K562 (cell line): ENCODE results near the gene HOXA4. TPM values are rescaled to one million over a fixed set of nuclear protein-coding genes. Genes with fewer than 3 reads are reported as not detected.

Source experiments
- ATAC-seq: fragments of 200-7000 bp; cut with Tn5 transposase; 3 replicates; pipeline ENCODE4 v1.9.1; 2020; ENCODE audit warnings: moderate library complexity
- BruUV-seq: library from RNA; stranded (reverse); fragments of 400-500 nt; replicated peaks from 2 replicates; lab custom pipeline; 2021; lab: Mats Ljungman, UMichigan
- CTCF ChIA-PET: fragments of 300-600 bp; formaldehyde crosslinking; extraction: SDS; loops from one replicate; lab custom pipeline; 2021; ENCODE audit warnings: low intra/inter-chr PET ratio; lab: Yijun Ruan, JAX
- POLR2A ChIA-PET: fragments of 300-600, 350-650 bp; sonication (Branson Sonifier 250); formaldehyde crosslinking; extraction: SDS; loops from one replicate; lab custom pipeline; 2021; ENCODE audit warnings: antibody characterized with exemption, inconsistent platforms; lab: Yijun Ruan, JAX
- DNase-seq, 4 experiments: peaks; one replicate each; pipeline versions ENCODE4 v3.0.0 to v3.0.0-alpha.2; 2011 to 2018; ENCODE audit warnings: low spot score in 3 of 4, mixed read lengths in 3 of 4; ENCODE audit errors: extremely low read depth in 1 of 4
- FAIRE-seq: peaks from 2 replicates; lab custom pipeline; 2011; peaks lifted over from hg19 to GRCh38; lab: Jason Lieb, UNC
- H2AFZ ChIP-seq: 2 replicates; pipeline ENCODE4 v1.6.0; 2011; ENCODE audit warnings: low read depth, low read length, control low read depth, inconsistent platforms
- H3K27ac ChIP-seq: fragments of 200-600 bp; 3 replicates; pipeline ENCODE4 v1.8.0; 2011; ENCODE audit warnings: low read depth, mild to moderate bottlenecking, control low read depth, inconsistent platforms, low read length, moderate library complexity, mixed read lengths; ENCODE audit errors: extremely low read depth
- H3K27me3 ChIP-seq, 2 experiments: fragments of 300-600 bp in 1 of 2; 2 replicates in 1 of 2; 3 replicates in 1 of 2; pipeline versions ENCODE4 v1.6.0 to v1.8.0; 2011; ENCODE audit warnings: inconsistent platforms in 2 of 2, low read length in 2 of 2, mild to moderate bottlenecking in 1 of 2, mixed read lengths in 1 of 2, moderate library complexity in 1 of 2; ENCODE audit not compliant: control insufficient read depth in 2 of 2, insufficient read depth in 2 of 2
- H3K36me3 ChIP-seq: fragments of 300-600 bp; 3 replicates; pipeline ENCODE4 v1.8.0; 2011; ENCODE audit warnings: mild to moderate bottlenecking, low read length, inconsistent platforms; ENCODE audit not compliant: control insufficient read depth, insufficient read depth
- H3K4me1 ChIP-seq, 2 experiments: fragments of 200-600 bp in 1 of 2; replicated peaks in 1 of 2; 2 replicates in 1 of 2; 3 replicates in 1 of 2; pipeline versions ENCODE4 v1.5.1 to v1.8.0; 2011; ENCODE audit warnings: inconsistent platforms in 2 of 2, low read length in 2 of 2, mild to moderate bottlenecking in 1 of 2, mixed read lengths in 1 of 2, moderate library complexity in 1 of 2; ENCODE audit not compliant: control insufficient read depth in 2 of 2, insufficient read depth in 2 of 2
- H3K4me2 ChIP-seq: 2 replicates; pipeline ENCODE4 v1.6.1; 2011; ENCODE audit warnings: low read length, control low read depth, inconsistent platforms, mixed read lengths; ENCODE audit not compliant: insufficient read depth
- H3K4me3 ChIP-seq: fragments of 200-600 bp; sonication (generic), shearing (Covaris generic); 2 replicates; pipeline ENCODE4 v1.5.1; 2016; ENCODE audit warnings: control low read depth, inconsistent platforms
- H3K79me2 ChIP-seq: fragments of 200-600 bp; 3 replicates; pipeline ENCODE4 v1.8.0; 2011; ENCODE audit warnings: low read length, inconsistent platforms; ENCODE audit not compliant: control insufficient read depth, insufficient read depth
- H3K9ac ChIP-seq, 2 experiments: 2 replicates each; pipeline versions ENCODE4 v1.6.0 to v1.6.1; 2011; ENCODE audit warnings: low read depth in 2 of 2, low read length in 2 of 2, control low read depth in 1 of 2, inconsistent platforms in 1 of 2, mild to moderate bottlenecking in 1 of 2, mixed read lengths in 1 of 2; ENCODE audit not compliant: insufficient read depth in 1 of 2
- H3K9me1 ChIP-seq: one replicate; pipeline ENCODE4 v1.6.0; 2011; ENCODE audit warnings: inconsistent platforms, mild to moderate bottlenecking, low read length, moderate library complexity; ENCODE audit not compliant: control insufficient read depth, insufficient read depth
- H3K9me3 ChIP-seq: replicated peaks from 2 replicates; pipeline ENCODE4 v1.5.1; 2011; ENCODE audit warnings: low read depth, low read length, inconsistent platforms; ENCODE audit not compliant: control insufficient read depth, insufficient read depth
- H4K20me1 ChIP-seq: replicated peaks from 2 replicates; pipeline ENCODE4 v1.6.1; 2011; ENCODE audit warnings: low read length, inconsistent platforms, mixed read lengths; ENCODE audit not compliant: control insufficient read depth, insufficient read depth
- BACH1 ChIP-seq: fragments of 200-800 bp; sonication (Bioruptor generic); IDR thresholded peaks from 2 replicates; pipeline ENCODE4 v1.6.1; 2016; ENCODE audit warnings: missing genetic modification characterization, missing compliant biosample characterization
- BRD9 ChIP-seq: fragments of 450-650 bp; IDR thresholded peaks from 2 replicates; pipeline ENCODE4 v1.6.1; 2018; ENCODE audit warnings: low read depth; ENCODE audit not compliant: partially characterized antibody
- CSDE1 ChIP-seq, 2 experiments: fragments of 450-650 bp; IDR thresholded peaks; 2 replicates each; pipeline ENCODE4 v1.6.1; 2016; ENCODE audit warnings: mild to moderate bottlenecking in 1 of 2
- FOXP1 ChIP-seq: sonication (generic); formaldehyde crosslinking; IDR thresholded peaks from 2 replicates; pipeline ENCODE4 v1.8.0; 2022; ENCODE audit warnings: mild to moderate bottlenecking, missing genetic modification reagents
- GTF2F1 ChIP-seq: IDR thresholded peaks from 2 replicates; pipeline ENCODE4 v1.6.1; 2011; ENCODE audit warnings: low read depth, low read length, improper control_type of control experiment
- MTA3 ChIP-seq: fragments of 450-650 bp; formaldehyde crosslinking; IDR thresholded peaks from 2 replicates; pipeline ENCODE4 v1.6.1; 2017; ENCODE audit warnings: mild to moderate bottlenecking, borderline replicate concordance
- PYGO2 ChIP-seq: fragments of 450-650 bp; IDR thresholded peaks from 2 replicates; pipeline ENCODE4 v1.6.1; 2016; ENCODE audit warnings: mild to moderate bottlenecking, missing genetic modification characterization, moderate library complexity, missing compliant biosample characterization
- RBM25 ChIP-seq: fragments of 200-400 bp; formaldehyde crosslinking; IDR thresholded peaks from 2 replicates; pipeline ENCODE4 v1.6.1; 2018; ENCODE audit warnings: low read length, low read depth, moderate library complexity; ENCODE audit not compliant: severe bottlenecking
- ZNF717 ChIP-seq: fragments of 250-450 bp; sonication (Bioruptor Pico); IDR thresholded peaks from 2 replicates; pipeline ENCODE4 v1.5.0; 2021
- WGBS: fragments of 100-300 bp; shearing (Covaris generic); methylation state at CpG from one replicate; pipeline ENCODE4 v1.1.6; 2016; ENCODE audit warnings: low coverage, mixed read lengths; ENCODE audit not compliant: insufficient coverage; ENCODE audit errors: missing lambda C conversion rate; 5-methylcytosine and 5-hydroxymethylcytosine counted together
- in situ Hi-C: fragments of 300-500 bp; cut with MboI; formaldehyde crosslinking; loops from 4 replicates; pipeline ENCODE4 v1.15.0; 2018; ENCODE audit warnings: inconsistent platforms, mixed read lengths
- intact Hi-C: fragments of 100-400 bp; cut with micrococcal nuclease; formaldehyde crosslinking; loops from 2 replicates; pipeline ENCODE4 v1.14.2; 2022
- polyA plus RNA-seq, 8 experiments: library from polyadenylated mRNA; depleted of rRNA in 4 of 8; stranded (reverse) in 5 of 8; unstranded in 3 of 8; fragments of >200 nt; fragmentation: Nextera tagmentation in 2 of 8; fragmentation: Illumina TruSeq in 1 of 8; extraction: Ambion mirVana in 2 of 8; extraction: Trizol in 1 of 8; gene quantifications; 2 replicates each; pipeline versions ENCODE4 v1.2.1 to v1.2.3, GENCODE V29; 2011 to 2014; ENCODE audit warnings: inconsistent platforms in 1 of 8, missing spikeins in 1 of 8
- total RNA-seq, 7 experiments: library from RNA; depleted of rRNA in 6 of 7; stranded (reverse); fragments of >200 nt in 6 of 7; fragmentation: Illumina TruSeq in 2 of 7; extraction: Trizol in 2 of 7; gene quantifications; 2 replicates each; pipeline versions ENCODE4 v1.2.1 to v1.2.3, GENCODE V29; 2011 to 2021; ENCODE audit warnings: low replicate concordance in 1 of 7
- TF ChIP-seq, protein P1 (sequence below): IDR thresholded peaks from 3 replicates; pipeline ENCODE4 v1.6.1; 2011; ENCODE audit warnings: borderline replicate concordance, mild to moderate bottlenecking, moderate library complexity; ENCODE audit not compliant: insufficient read length; ENCODE audit errors: extremely low read depth
- TF ChIP-seq, protein P2 (sequence below): IDR thresholded peaks from 3 replicates; pipeline ENCODE4 v1.6.1; 2011; ENCODE audit warnings: borderline replicate concordance, mild to moderate bottlenecking; ENCODE audit not compliant: insufficient read length, insufficient read depth

HOXA4 gene
- total and polyA plus RNA-seq, 9 of the 15 experiments (the other 6 are each of a cell fraction or from before 2014, with no cell fraction given), result not detected

- in situ Hi-C loops, result loop anchor here (25.0 kb wide), 3 partner anchors 660 to 1285 kb away; no protein-coding TSS in a partner anchor
- ChIA-PET CTCF (no interaction called here), POLR2A (no interaction called here)
- H3K36me3 ChIP-seq, result no peaks in the 10 kb centered on the region
- H3K4me1 ChIP-seq, result peaks cover 0 to 3% of the 10 kb centered on the region in 2 experiments; a peak in 1 of 5 replicates
- intact Hi-C loops, result no loop called here
- FAIRE-seq, result no peak
- H3K4me2 ChIP-seq, result no peak overlapping the region
- no peaks in the 10 kb centered on the region for H3K79me2 ChIP-seq
- BruUV-seq, result no TSS peak
- H4K20me1 ChIP-seq, result no peaks in the 10 kb centered on the region
- WGBS, result 5% methylated on average over 10 of the region's 10 CpGs
- no peaks in the 10 kb centered on the region for H3K9me1 ChIP-seq
- H2AFZ ChIP-seq, result no peak overlapping the region
- H3K27ac ChIP-seq, result no peak overlapping the region
- no peaks in the 10 kb centered on the region for H3K9me3 ChIP-seq
- no peak for ATAC-seq
- no peak overlapping the region for H3K9ac ChIP-seq
- TF ChIP-seq ZNF717, result no peak
- no peak for TF ChIP-seq CSDE1 (IDR thresholded peaks at IDR 0.05)
- no peak for TF ChIP-seq BRD9
- no peak for TF ChIP-seq FOXP1 (CRISPR knock-in tag)
- TF ChIP-seq, all 486 proteins: peak for 0
- Histone ChIP-seq H3K4me3 (no peak overlapping the region), H3K27me3 (peaks cover 30 to 73% of the 10 kb centered on the region in 2 experiments)
- DNase-seq, result no peak
Measured at GRCh38 chr7:27172315-27172774, 41.8 kb upstream of the HOXA4 start.

GRCh38 chr7:27171637-27172314 lies 41.2 kb upstream of the HOXA4 start:
- Histone ChIP-seq H3K9ac (no peak overlapping the region), H3K79me2 (no peaks in the 10 kb centered on the region), H3K4me1 (peaks cover 0 to 3% of the 10 kb centered on the region in 2 experiments; a peak in 1 of 5 replicates), H3K36me3 (no peaks in the 10 kb centered on the region), H3K27me3 (peaks cover 30 to 73% of the 10 kb centered on the region in 2 experiments), H3K9me3 (no peaks in the 10 kb centered on the region), H4K20me1 (no peaks in the 10 kb centered on the region), H2AFZ (no peak overlapping the region), H3K4me2 (no peak overlapping the region), H3K9me1 (no peaks in the 10 kb centered on the region), H3K4me3 (no peak overlapping the region), H3K27ac (no peak overlapping the region)
- in situ Hi-C loops (loop anchor here (25.0 kb wide), 3 partner anchors 659 to 1284 kb away; no protein-coding TSS in a partner anchor), intact Hi-C loops (no loop called here)
- no peak for DNase-seq
- ChIA-PET POLR2A (no interaction called here), CTCF (no interaction called here)
- peak; percentile 39; the same call in 1 of the 3 replicates for ATAC-seq
- no peak for FAIRE-seq
- WGBS, result 8% methylated on average over 30 of the region's 30 CpGs
- no TSS peak for BruUV-seq
- TF ChIP-seq, protein P1, sequence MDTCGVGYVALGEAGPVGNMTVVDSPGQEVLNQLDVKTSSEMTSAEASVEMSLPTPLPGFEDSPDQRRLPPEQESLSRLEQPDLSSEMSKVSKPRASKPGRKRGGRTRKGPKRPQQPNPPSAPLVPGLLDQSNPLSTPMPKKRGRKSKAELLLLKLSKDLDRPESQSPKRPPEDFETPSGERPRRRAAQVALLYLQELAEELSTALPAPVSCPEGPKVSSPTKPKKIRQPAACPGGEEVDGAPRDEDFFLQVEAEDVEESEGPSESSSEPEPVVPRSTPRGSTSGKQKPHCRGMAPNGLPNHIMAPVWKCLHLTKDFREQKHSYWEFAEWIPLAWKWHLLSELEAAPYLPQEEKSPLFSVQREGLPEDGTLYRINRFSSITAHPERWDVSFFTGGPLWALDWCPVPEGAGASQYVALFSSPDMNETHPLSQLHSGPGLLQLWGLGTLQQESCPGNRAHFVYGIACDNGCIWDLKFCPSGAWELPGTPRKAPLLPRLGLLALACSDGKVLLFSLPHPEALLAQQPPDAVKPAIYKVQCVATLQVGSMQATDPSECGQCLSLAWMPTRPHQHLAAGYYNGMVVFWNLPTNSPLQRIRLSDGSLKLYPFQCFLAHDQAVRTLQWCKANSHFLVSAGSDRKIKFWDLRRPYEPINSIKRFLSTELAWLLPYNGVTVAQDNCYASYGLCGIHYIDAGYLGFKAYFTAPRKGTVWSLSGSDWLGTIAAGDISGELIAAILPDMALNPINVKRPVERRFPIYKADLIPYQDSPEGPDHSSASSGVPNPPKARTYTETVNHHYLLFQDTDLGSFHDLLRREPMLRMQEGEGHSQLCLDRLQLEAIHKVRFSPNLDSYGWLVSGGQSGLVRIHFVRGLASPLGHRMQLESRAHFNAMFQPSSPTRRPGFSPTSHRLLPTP, result no peak
- TF ChIP-seq PYGO2 (tag), result no peak
- TF ChIP-seq MTA3, result no peak
- TF ChIP-seq, protein P2, sequence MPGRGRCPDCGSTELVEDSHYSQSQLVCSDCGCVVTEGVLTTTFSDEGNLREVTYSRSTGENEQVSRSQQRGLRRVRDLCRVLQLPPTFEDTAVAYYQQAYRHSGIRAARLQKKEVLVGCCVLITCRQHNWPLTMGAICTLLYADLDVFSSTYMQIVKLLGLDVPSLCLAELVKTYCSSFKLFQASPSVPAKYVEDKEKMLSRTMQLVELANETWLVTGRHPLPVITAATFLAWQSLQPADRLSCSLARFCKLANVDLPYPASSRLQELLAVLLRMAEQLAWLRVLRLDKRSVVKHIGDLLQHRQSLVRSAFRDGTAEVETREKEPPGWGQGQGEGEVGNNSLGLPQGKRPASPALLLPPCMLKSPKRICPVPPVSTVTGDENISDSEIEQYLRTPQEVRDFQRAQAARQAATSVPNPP, result no peak
- no peak for TF ChIP-seq GTF2F1
- no peak for TF ChIP-seq RBM25
- no peak for TF ChIP-seq BACH1
